KMS-11 (cell line): ENCODE measurements around the gene C11orf68.

Experiments used
- H2AFZ ChIP-seq: fragments of 200-600 bp; sonication (generic); 2 replicates; pipeline ENCODE4 v1.6.1; 2016; ENCODE audit warnings: antibody characterized with exemption, mixed run types, low read depth
- H3K27ac ChIP-seq: fragments of 200-600 bp; sonication (generic); 2 replicates; pipeline ENCODE4 v1.6.1; 2016; ENCODE audit warnings: mild to moderate bottlenecking, mixed run types
- H3K27me3 ChIP-seq: fragments of 200-600 bp; sonication (generic); 2 replicates; pipeline ENCODE4 v1.6.1; 2017; ENCODE audit warnings: mild to moderate bottlenecking, low read depth, mixed run types, moderate library complexity; ENCODE audit not compliant: insufficient read depth
- H3K36me3 ChIP-seq: fragments of 200-600 bp; sonication (generic); 2 replicates; pipeline ENCODE4 v1.6.1; 2017; ENCODE audit warnings: mild to moderate bottlenecking, mixed run types; ENCODE audit not compliant: insufficient read depth
- H3K4me1 ChIP-seq: fragments of 200-600 bp; sonication (generic); 2 replicates; pipeline ENCODE4 v1.6.1; 2016; ENCODE audit warnings: mild to moderate bottlenecking, low read depth, mixed run types; ENCODE audit not compliant: poor library complexity, severe bottlenecking
- H3K4me2 ChIP-seq: fragments of 200-600 bp; sonication (generic); 2 replicates; pipeline ENCODE4 v1.7.0; 2016; ENCODE audit warnings: mild to moderate bottlenecking, mixed run types
- H3K4me3 ChIP-seq: fragments of 200-600 bp; sonication (generic); IDR thresholded peaks from 2 replicates; pipeline ENCODE4 v1.6.1; 2017; ENCODE audit warnings: low read depth, low read length, mixed read lengths; ENCODE audit not compliant: insufficient read depth
- H3K79me2 ChIP-seq: fragments of 200-600 bp; sonication (generic); 2 replicates; pipeline ENCODE4 v1.6.1; 2016; ENCODE audit warnings: low read depth, mixed run types; ENCODE audit not compliant: insufficient read depth
- H3K9ac ChIP-seq: fragments of 200-600 bp; sonication (generic); 2 replicates; pipeline ENCODE4 v1.6.1; 2016; ENCODE audit warnings: mild to moderate bottlenecking, mixed run types
- H4K20me1 ChIP-seq: fragments of 200-600 bp; sonication (generic); 2 replicates; pipeline ENCODE4 v1.6.1; 2016; ENCODE audit warnings: mild to moderate bottlenecking, mixed run types; ENCODE audit not compliant: insufficient read depth
- TF ChIP-seq, protein P1 (sequence below): fragments of 200-600 bp; sonication (generic); conservative IDR thresholded peaks from 2 replicates; pipeline ENCODE4 v1.6.1; 2017; ENCODE audit warnings: low read depth, mild to moderate bottlenecking, antibody characterized with exemption, low read length, moderate library complexity, mixed read lengths

The C11orf68 gene

DNA sequence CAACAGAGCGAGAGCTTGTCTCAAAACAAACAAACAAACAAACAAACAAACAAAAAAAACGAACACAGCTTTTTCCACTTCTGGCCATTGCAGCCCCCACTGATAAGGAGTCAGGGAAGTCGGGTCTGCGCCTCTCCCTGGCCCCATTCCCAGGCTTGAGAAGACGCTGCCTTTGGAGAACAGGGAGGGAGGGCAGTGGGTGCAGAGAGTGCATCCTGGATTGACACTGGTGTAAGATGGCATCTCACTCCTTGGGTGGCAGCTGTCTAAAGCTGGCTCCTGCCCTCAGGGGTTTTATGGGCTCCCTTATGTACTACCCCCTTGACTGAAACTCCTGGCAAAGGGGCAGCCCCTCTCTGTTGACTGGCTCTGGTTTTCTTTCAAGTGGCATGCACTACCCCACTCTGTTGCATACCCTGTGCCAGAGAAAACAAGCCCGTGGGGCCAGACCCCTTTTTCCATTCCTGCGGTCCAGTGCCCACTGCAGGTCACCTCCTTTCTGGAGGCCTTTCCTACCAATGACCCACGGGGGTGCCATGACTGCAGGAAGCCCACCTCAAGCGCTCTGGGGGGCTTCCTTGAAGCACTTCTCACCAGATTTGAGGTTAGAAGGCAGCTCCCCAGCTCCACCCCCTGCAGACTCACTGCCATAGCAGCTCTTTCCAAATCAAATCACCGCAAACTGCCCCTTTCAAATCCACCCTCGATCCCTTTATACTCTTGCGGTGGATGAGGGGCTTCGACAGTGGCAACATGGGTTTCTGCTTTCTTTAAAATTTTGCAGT lies 13.1 kb upstream of the C11orf68 start:
- Histone ChIP-seq H3K36me3 (no peaks in the 10 kb centered on the region), H3K79me2 (no peaks in the 10 kb centered on the region), H3K4me3 (no peak overlapping the region), H3K4me1 (peaks cover 38% of the 10 kb centered on the region), H3K27me3 (no peaks in the 10 kb centered on the region), H3K4me2 (no peak overlapping the region), H4K20me1 (no peaks in the 10 kb centered on the region), H3K9ac (no peak overlapping the region), H2AFZ (no peak overlapping the region), H3K27ac (no peak overlapping the region)
- TF ChIP-seq, protein P1, sequence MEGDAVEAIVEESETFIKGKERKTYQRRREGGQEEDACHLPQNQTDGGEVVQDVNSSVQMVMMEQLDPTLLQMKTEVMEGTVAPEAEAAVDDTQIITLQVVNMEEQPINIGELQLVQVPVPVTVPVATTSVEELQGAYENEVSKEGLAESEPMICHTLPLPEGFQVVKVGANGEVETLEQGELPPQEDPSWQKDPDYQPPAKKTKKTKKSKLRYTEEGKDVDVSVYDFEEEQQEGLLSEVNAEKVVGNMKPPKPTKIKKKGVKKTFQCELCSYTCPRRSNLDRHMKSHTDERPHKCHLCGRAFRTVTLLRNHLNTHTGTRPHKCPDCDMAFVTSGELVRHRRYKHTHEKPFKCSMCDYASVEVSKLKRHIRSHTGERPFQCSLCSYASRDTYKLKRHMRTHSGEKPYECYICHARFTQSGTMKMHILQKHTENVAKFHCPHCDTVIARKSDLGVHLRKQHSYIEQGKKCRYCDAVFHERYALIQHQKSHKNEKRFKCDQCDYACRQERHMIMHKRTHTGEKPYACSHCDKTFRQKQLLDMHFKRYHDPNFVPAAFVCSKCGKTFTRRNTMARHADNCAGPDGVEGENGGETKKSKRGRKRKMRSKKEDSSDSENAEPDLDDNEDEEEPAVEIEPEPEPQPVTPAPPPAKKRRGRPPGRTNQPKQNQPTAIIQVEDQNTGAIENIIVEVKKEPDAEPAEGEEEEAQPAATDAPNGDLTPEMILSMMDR = no peak

DNA sequence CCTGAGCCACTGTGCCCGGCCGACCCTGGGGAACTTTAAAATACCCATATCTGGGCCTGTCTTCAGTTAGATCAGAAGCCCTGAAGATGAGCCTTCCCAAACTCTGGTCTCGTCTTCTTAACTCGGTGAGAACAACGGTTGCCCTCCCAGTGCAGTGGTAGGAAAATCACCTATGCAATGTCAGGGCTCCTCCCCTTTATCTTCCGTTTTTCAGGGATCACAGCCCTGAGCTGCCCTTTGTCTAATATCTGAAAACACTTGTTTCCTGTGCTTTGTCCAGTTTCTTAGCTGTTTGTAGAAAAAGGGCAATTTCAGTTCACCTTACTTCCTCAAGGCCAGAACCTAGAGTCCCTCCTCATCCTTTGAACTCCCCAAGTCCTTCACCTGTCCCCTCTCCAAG lies 9.8 kb upstream of the C11orf68 start:
- peaks cover 35% of the 10 kb centered on the region for H3K4me1 ChIP-seq
- no peaks in the 10 kb centered on the region for H3K79me2 ChIP-seq
- no peaks in the 10 kb centered on the region for H3K36me3 ChIP-seq
- H3K27ac ChIP-seq = peak overlapping the region; percentile 86
- H3K4me3 ChIP-seq = no peak overlapping the region
- peak overlapping the region; percentile 47; the same call in 1 of the 2 replicates for H3K9ac ChIP-seq
- TF ChIP-seq, protein P1 = no peak
- H2AFZ ChIP-seq = peak overlapping the region; percentile 75
- no peaks in the 10 kb centered on the region for H3K27me3 ChIP-seq
- H3K4me2 ChIP-seq = peak overlapping the region; percentile 91
- no peaks in the 10 kb centered on the region for H4K20me1 ChIP-seq

DNA sequence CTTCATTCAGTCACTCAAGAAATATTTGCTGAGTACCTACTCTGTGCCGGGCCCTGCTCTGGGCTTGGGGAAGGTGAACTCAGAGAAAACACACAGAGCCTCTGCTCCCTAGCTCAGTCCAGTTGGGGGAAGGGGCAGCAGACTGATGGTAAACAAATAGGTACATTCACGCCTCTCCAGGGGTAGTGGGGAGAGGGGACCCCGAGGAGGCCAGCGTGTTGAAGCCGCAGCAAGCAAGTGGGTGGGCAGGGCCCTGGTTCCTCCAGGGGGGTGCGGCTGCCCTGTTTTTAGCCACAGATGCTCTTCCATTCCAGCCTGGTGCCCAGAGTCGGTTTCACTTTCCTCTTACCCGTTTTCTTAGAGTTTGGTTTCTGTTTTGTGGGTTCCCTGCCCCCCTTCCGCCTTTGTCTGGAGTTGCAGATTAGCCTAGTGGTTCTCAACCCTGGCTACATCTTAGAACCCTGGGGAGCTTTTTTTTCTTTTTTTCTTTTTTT lies 9.1 kb upstream of the C11orf68 start:
- no peaks in the 10 kb centered on the region for H4K20me1 ChIP-seq
- no peaks in the 10 kb centered on the region for H3K27me3 ChIP-seq
- H3K9ac ChIP-seq = peak overlapping the region; percentile 47; the same call in 1 of the 2 replicates
- H3K4me1 ChIP-seq = peaks cover 35% of the 10 kb centered on the region
- no peak overlapping the region for H3K4me3 ChIP-seq
- no peaks in the 10 kb centered on the region for H3K36me3 ChIP-seq
- H3K27ac ChIP-seq = peak overlapping the region; percentile 86
- H3K79me2 ChIP-seq = no peaks in the 10 kb centered on the region
- TF ChIP-seq, protein P1 = no peak
- peak overlapping the region; percentile 91 for H3K4me2 ChIP-seq
- H2AFZ ChIP-seq = peak overlapping the region; percentile 75

DNA sequence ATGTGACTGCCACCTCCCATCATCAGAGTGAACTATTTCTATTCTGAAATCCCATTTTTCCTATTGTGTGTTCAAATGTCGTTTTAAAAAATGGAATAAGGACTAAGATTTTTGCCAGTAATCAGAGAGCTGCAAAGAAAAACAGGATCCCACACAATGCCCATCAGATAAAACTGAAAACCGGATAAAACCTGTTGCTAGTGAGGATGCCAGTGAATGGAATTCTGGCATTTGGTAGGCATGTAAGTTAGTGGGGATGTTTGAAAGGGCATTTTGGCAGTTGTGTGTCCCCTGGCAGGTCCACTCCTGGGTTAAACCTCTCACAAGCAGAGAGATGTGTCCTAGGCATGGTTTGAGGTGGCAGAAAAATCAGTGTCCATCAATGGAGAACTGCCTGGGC lies 6.5 kb upstream of the C11orf68 start:
- H3K4me3 ChIP-seq = no peak overlapping the region
- H3K27ac ChIP-seq = no peak overlapping the region
- H2AFZ ChIP-seq = no peak overlapping the region
- no peak overlapping the region for H3K4me2 ChIP-seq
- peaks cover 40% of the 10 kb centered on the region for H3K4me1 ChIP-seq
- no peaks in the 10 kb centered on the region for H3K36me3 ChIP-seq
- no peaks in the 10 kb centered on the region for H3K27me3 ChIP-seq
- no peaks in the 10 kb centered on the region for H3K79me2 ChIP-seq
- TF ChIP-seq, protein P1 = no peak
- no peaks in the 10 kb centered on the region for H4K20me1 ChIP-seq
- H3K9ac ChIP-seq = no peak overlapping the region
